HepG2 (cell line): Measurements from ENCODE around the gene TATDN2. TPM values are rescaled to one million over a fixed set of nuclear protein-coding genes. Genes with fewer than 3 reads are reported as not detected.

Experiments used
- FOXJ3 ChIP-seq: sonication (generic); formaldehyde crosslinking; IDR thresholded peaks from 2 replicates; pipeline ENCODE4 v1.4.0; 2020; ENCODE audit warnings: missing genetic modification reagents, mild to moderate bottlenecking, borderline replicate concordance
- FOXK2 ChIP-seq: fragments of 450-650 bp; IDR thresholded peaks from 2 replicates; pipeline ENCODE4 v1.6.1; 2016
- HDAC1 ChIP-seq: sonication (generic); formaldehyde crosslinking; IDR thresholded peaks from 2 replicates; pipeline ENCODE4 v1.5.1; 2020; ENCODE audit warnings: mild to moderate bottlenecking, missing genetic modification reagents
- HNRNPUL1 ChIP-seq: fragments of 200-400 bp; formaldehyde crosslinking; IDR thresholded peaks from 2 replicates; pipeline ENCODE4 v1.6.1; 2017; ENCODE audit warnings: low read depth, mild to moderate bottlenecking, low read length, moderate library complexity
- JARID2 ChIP-seq: sonication (generic); formaldehyde crosslinking; IDR thresholded peaks from 2 replicates; pipeline ENCODE4 v1.8.1; 2023; ENCODE audit warnings: missing genetic modification reagents, inconsistent platforms; ENCODE audit not compliant: insufficient replicate concordance
- LCORL ChIP-seq, 2 experiments: fragments of 450-650 bp in 1 of 2; sonication (generic) in 1 of 2; formaldehyde crosslinking in 1 of 2; IDR thresholded peaks; 2 replicates each; pipeline versions ENCODE4 v1.5.0 to v1.6.1; 2017 to 2020; ENCODE audit warnings: antibody characterized with exemption in 1 of 2, missing genetic modification reagents in 1 of 2
- MED13 ChIP-seq: sonication (generic); formaldehyde crosslinking; IDR thresholded peaks from 2 replicates; pipeline ENCODE4 v1.5.0; 2020; ENCODE audit warnings: missing genetic modification reagents
- MIER2 ChIP-seq: IDR thresholded peaks from 2 replicates; pipeline ENCODE4 v1.6.1; 2016; ENCODE audit warnings: missing biosample characterization, missing genetic modification reagents
- NFE2 ChIP-seq: sonication (generic); formaldehyde crosslinking; IDR thresholded peaks from 2 replicates; pipeline ENCODE4 v1.4.0; 2020; ENCODE audit warnings: missing genetic modification reagents
- NRL ChIP-seq: sonication (generic); formaldehyde crosslinking; IDR thresholded peaks from 2 replicates; pipeline ENCODE4 v1.5.0; 2020; ENCODE audit warnings: missing genetic modification reagents, mild to moderate bottlenecking, moderate library complexity, borderline replicate concordance
- PCBP1 ChIP-seq: fragments of 200-400 bp; formaldehyde crosslinking; IDR thresholded peaks from 2 replicates; pipeline ENCODE4 v1.6.1; 2017; ENCODE audit warnings: mild to moderate bottlenecking, low read depth, low read length, borderline replicate concordance
- POGZ ChIP-seq: sonication (generic); formaldehyde crosslinking; IDR thresholded peaks from 2 replicates; pipeline ENCODE4 v1.4.0; 2020; ENCODE audit warnings: mild to moderate bottlenecking, missing genetic modification reagents
- POLR2AphosphoS5 ChIP-seq: IDR thresholded peaks from 2 replicates; pipeline ENCODE4 v1.6.1; 2012; ENCODE audit warnings: low read depth, low read length
- RFX5 ChIP-seq: IDR thresholded peaks from 2 replicates; pipeline ENCODE4 v1.6.1; 2011; ENCODE audit warnings: low read depth, low read length, improper control_type of control experiment
- TGIF2 ChIP-seq: IDR thresholded peaks from 2 replicates; pipeline ENCODE4 v1.6.1; 2016; ENCODE audit warnings: control low read depth, missing compliant biosample characterization
- ZNF251 ChIP-seq: sonication (generic); formaldehyde crosslinking; IDR thresholded peaks from 2 replicates; pipeline ENCODE4 v1.9.0; 2021; ENCODE audit warnings: mild to moderate bottlenecking, missing genetic modification reagents
- ZNF460 ChIP-seq: sonication (generic); formaldehyde crosslinking; IDR thresholded peaks from 2 replicates; pipeline ENCODE4 v1.5.1; 2020; ENCODE audit warnings: missing genetic modification reagents, mild to moderate bottlenecking, borderline replicate concordance
- ZNF557 ChIP-seq: sonication (generic); formaldehyde crosslinking; IDR thresholded peaks from 2 replicates; pipeline ENCODE4 v1.4.0; 2020; ENCODE audit warnings: missing genetic modification reagents
- ZNF761 ChIP-seq: sonication (generic); formaldehyde crosslinking; conservative IDR thresholded peaks from 2 replicates; pipeline ENCODE4 v1.4.0; 2020; ENCODE audit warnings: mild to moderate bottlenecking, missing genetic modification reagents
- ZNF850 ChIP-seq: sonication (generic); formaldehyde crosslinking; conservative IDR thresholded peaks from 2 replicates; pipeline ENCODE4 v1.9.0; 2021; ENCODE audit warnings: mild to moderate bottlenecking, missing genetic modification reagents
- polyA plus RNA-seq, 8 experiments: library from polyadenylated mRNA; depleted of rRNA in 3 of 8; stranded (reverse) in 7 of 8; unstranded in 1 of 8; fragments of >200 nt; fragmentation: Illumina TruSeq in 4 of 8; extraction: Trizol in 4 of 8; gene quantifications; 2 replicates each; pipeline versions ENCODE4 v1.2.1 to v1.2.3, GENCODE V29; 2011 to 2016; ENCODE audit warnings: low read depth in 4 of 8, missing spikeins in 1 of 8, mixed read lengths in 1 of 8; ENCODE audit not compliant: insufficient read depth in 1 of 8
- total RNA-seq, 5 experiments: library from RNA; depleted of rRNA; stranded (reverse); fragments of >200 nt; fragmentation: Illumina TruSeq; extraction: Trizol; gene quantifications; 2 replicates each; pipeline ENCODE4 v1.2.3, GENCODE V29; 2016; ENCODE audit warnings: low read depth in 1 of 5
- TF ChIP-seq, protein P1 (sequence below): IDR thresholded peaks from 2 replicates; pipeline ENCODE4 v1.6.1; 2016; ENCODE audit warnings: low read depth
- TF ChIP-seq, protein P2 (sequence below): sonication (generic); formaldehyde crosslinking; IDR thresholded peaks from 2 replicates; pipeline ENCODE4 v1.8.1; 2023; ENCODE audit warnings: missing genetic modification reagents, mild to moderate bottlenecking, borderline replicate concordance
- TF ChIP-seq, protein P3 (sequence below): IDR thresholded peaks from 2 replicates; pipeline ENCODE4 v1.6.1; 2016; ENCODE audit warnings: low read depth, control low read depth
- TF ChIP-seq, protein P4 (sequence below): sonication (generic); formaldehyde crosslinking; IDR thresholded peaks from 2 replicates; pipeline ENCODE4 v1.4.0; 2020; ENCODE audit warnings: missing genetic modification reagents, borderline replicate concordance
- TF ChIP-seq, protein P5 (sequence below): sonication (generic); formaldehyde crosslinking; IDR thresholded peaks from 2 replicates; pipeline ENCODE4 v1.5.0; 2020; ENCODE audit warnings: missing genetic modification reagents

The TATDN2 gene
- total and polyA plus RNA-seq, 2 of the 13 experiments (the other 11 are each of a cell fraction or from before 2014, with no cell fraction given), result 12.1 to 21.9 TPM

DNA sequence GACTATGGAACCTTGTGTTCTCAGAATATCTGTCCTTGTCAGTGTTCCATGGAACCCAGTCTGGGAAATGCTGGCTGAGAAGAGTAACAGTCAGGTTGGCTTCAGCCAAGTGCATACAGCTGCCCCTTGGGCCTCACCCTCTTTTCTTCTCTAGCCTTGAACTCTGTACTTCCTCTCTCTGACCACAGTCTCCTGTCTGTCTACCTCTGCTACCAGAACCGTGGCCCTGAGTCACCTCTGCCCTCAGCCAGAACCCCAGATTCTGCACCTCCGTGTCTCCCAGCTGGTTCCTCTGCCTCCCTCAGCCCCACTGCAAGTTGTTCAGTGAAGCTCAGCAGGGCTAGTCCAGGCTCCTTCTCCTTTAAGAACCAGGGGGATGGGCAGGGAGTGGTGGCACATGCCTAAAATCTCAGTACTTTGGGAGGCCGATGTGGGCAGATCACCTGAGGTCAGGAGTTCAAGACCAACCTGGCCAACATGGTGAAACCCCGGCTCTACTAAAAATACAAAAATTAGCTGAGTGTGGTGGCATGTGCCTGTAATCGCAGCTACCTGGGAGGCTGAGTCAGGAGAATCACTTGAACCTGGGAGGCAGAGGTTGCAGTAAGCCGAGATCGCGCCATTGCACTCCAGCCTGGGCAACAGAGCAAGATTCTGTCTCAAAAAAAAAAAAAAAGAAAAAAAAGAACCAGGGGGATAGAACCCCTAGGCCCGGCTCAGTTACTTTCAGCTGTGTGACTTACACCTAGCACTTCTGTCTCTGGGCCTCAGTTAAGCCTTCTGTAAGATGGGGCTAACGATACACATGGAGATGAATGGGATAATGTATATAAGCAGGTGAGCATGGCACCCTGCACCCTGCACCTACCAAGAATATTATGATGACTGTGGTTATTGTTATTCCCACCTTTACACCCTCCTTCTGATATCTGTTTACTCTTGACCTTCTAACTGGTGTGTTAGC, 24.3 kb upstream of the TATDN2 start (continued):
- TF ChIP-seq ZNF761 (CRISPR knock-in tag) (no peak), FOXK2 (no peak), ZNF557 (CRISPR knock-in tag) (no peak), NRL (CRISPR knock-in tag) (no peak), LCORL (IDR thresholded peaks at IDR 0.05) (no peak), LCORL (CRISPR knock-in tag; IDR thresholded peaks at IDR 0.05) (0 out of 2 replicates have a peak, but pooled peaks have one; percentile 43), MIER2 (no peak), HDAC1 (CRISPR knock-in tag) (peak; percentile 33; the same call in 1 of the 2 replicates), HNRNPUL1 (no peak), POLR2AphosphoS5 (no peak), NFE2 (CRISPR knock-in tag) (no peak), ZNF251 (CRISPR knock-in tag) (no peak), PCBP1 (no peak), TGIF2 (CRISPR knock-in tag) (no peak), RFX5 (no peak), MED13 (CRISPR knock-in tag) (no peak), FOXJ3 (CRISPR knock-in tag) (no peak), JARID2 (no peak), POGZ (CRISPR knock-in tag) (peak; percentile 72; the same call in 1 of the 2 replicates), ZNF850 (no peak), ZNF460 (no peak)
- TF ChIP-seq, protein P1, sequence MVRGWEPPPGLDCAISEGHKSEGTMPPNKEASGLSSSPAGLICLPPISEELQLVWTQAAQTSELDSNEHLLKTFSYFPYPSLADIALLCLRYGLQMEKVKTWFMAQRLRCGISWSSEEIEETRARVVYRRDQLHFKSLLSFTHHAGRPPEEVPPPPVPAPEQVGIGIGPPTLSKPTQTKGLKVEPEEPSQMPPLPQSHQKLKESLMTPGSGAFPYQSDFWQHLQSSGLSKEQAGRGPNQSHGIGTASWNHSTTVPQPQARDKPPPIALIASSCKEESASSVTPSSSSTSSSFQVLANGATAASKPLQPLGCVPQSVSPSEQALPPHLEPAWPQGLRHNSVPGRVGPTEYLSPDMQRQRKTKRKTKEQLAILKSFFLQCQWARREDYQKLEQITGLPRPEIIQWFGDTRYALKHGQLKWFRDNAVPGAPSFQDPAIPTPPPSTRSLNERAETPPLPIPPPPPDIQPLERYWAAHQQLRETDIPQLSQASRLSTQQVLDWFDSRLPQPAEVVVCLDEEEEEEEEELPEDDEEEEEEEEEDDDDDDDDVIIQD, result no peak
- TF ChIP-seq, protein P2, sequence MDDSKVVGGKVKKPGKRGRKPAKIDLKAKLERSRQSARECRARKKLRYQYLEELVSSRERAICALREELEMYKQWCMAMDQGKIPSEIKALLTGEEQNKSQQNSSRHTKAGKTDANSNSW (CRISPR knock-in tag), result no peak
- TF ChIP-seq, protein P3, sequence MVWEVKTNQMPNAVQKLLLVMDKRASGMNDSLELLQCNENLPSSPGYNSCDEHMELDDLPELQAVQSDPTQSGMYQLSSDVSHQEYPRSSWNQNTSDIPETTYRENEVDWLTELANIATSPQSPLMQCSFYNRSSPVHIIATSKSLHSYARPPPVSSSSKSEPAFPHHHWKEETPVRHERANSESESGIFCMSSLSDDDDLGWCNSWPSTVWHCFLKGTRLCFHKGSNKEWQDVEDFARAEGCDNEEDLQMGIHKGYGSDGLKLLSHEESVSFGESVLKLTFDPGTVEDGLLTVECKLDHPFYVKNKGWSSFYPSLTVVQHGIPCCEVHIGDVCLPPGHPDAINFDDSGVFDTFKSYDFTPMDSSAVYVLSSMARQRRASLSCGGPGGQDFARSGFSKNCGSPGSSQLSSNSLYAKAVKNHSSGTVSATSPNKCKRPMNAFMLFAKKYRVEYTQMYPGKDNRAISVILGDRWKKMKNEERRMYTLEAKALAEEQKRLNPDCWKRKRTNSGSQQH (CRISPR knock-in tag), result 0 out of 2 replicates have a peak, but pooled peaks have one; percentile 27
- TF ChIP-seq, protein P4, sequence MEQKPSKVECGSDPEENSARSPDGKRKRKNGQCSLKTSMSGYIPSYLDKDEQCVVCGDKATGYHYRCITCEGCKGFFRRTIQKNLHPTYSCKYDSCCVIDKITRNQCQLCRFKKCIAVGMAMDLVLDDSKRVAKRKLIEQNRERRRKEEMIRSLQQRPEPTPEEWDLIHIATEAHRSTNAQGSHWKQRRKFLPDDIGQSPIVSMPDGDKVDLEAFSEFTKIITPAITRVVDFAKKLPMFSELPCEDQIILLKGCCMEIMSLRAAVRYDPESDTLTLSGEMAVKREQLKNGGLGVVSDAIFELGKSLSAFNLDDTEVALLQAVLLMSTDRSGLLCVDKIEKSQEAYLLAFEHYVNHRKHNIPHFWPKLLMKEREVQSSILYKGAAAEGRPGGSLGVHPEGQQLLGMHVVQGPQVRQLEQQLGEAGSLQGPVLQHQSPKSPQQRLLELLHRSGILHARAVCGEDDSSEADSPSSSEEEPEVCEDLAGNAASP (CRISPR knock-in tag), result peak; percentile 96
- TF ChIP-seq, protein P5, sequence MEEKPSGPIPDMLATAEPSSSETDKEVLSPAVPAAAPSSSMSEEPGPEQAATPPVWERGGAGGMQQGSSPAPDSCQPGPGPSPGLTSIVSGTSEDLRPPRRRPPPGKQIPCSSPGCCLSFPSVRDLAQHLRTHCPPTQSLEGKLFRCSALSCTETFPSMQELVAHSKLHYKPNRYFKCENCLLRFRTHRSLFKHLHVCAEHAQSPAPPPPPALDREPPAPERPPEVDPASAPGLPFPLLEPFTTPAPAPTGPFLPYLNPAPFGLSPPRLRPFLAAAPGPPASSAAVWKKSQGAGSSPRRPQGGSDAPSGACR (CRISPR knock-in tag), result no peak
